Thymus (tissue), 11 donors: ENCODE data around the gene AQP1. TPM values are rescaled to one million over a fixed set of nuclear protein-coding genes. Genes with fewer than 3 reads are reported as not detected.
A peak's percentile ranks its signal among the peaks of the same experiment; 100 is the strongest.

ENCODE experiments used
- DNase-seq, 9 donors: peaks; one replicate each; pipeline ENCODE4 v3.0.0-alpha.2; 2013; ENCODE audit warnings: low spot score in 9 of 9, low read depth in 6 of 9, missing footprints in 1 of 9
- H3K27ac ChIP-seq, 2 donors: one replicate each; pipeline ENCODE4 v1.5.1; 2013; ENCODE audit warnings: control low read depth in 1 of 2, low read depth in 1 of 2, low read length in 1 of 2, mild to moderate bottlenecking in 1 of 2, moderate library complexity in 1 of 2
- H3K27me3 ChIP-seq, 2 donors: one replicate each; pipeline ENCODE4 v1.5.1; 2013; ENCODE audit warnings: low read length in 1 of 2; ENCODE audit not compliant: control insufficient read depth in 2 of 2, insufficient read depth in 1 of 2
- H3K36me3 ChIP-seq, 2 donors: one replicate each; pipeline ENCODE4 v1.5.1; 2013; ENCODE audit warnings: low read length in 1 of 2, mild to moderate bottlenecking in 1 of 2, moderate library complexity in 1 of 2; ENCODE audit not compliant: control insufficient read depth in 2 of 2, insufficient read depth in 2 of 2
- H3K4me1 ChIP-seq, 2 donors: one replicate each; pipeline ENCODE4 v1.5.1; 2013; ENCODE audit warnings: low read length in 2 of 2; ENCODE audit not compliant: control insufficient read depth in 2 of 2, insufficient read depth in 2 of 2
- H3K4me3 ChIP-seq, 2 donors: one replicate each; pipeline ENCODE4 v1.5.1; 2013; ENCODE audit warnings: low read length in 2 of 2, control low read depth in 1 of 2, mild to moderate bottlenecking in 1 of 2
- H3K9me3 ChIP-seq, 2 donors: one replicate each; pipeline ENCODE4 v1.5.1; 2013; ENCODE audit warnings: low read length in 1 of 2, mild to moderate bottlenecking in 1 of 2; ENCODE audit not compliant: control insufficient read depth in 2 of 2, insufficient read depth in 1 of 2
- WGBS: extraction: QIAGEN DNeasy Blood & Tissue Kit; methylation state at CpG from one replicate; pipeline ENCODE4 v1.1.7; 2013; 5-methylcytosine and 5-hydroxymethylcytosine counted together
- polyA plus RNA-seq: library from polyadenylated mRNA; stranded (reverse); fragments of 200-250 nt; gene quantifications from one replicate; pipeline ENCODE4 v1.2.3, GENCODE V29; 2013
- total RNA-seq: library from RNA; stranded (reverse); fragments of 120-200 nt; gene quantifications from one replicate; pipeline ENCODE4 v1.2.4, GENCODE V29; 2013
- donor health status: healthy.

The AQP1 gene
- total and polyA plus RNA-seq, 2 donors: 18.4 to 42.2 TPM

GRCh38 chr7:30893357-30893756 lies 18.3 kb upstream of the AQP1 start:
- Histone ChIP-seq H3K9me3 (no peaks in the 10 kb centered on the region), H3K4me3 (no peak overlapping the region), H3K27me3 (no peaks in the 10 kb centered on the region), H3K27ac (no peak overlapping the region), H3K36me3 (no peaks in the 10 kb centered on the region), H3K4me1 (no peaks in the 10 kb centered on the region)
- DNase-seq: no peak
- 84% methylated on average over 6 of the region's 6 CpGs for WGBS

- no peaks in the 10 kb centered on the region for H3K4me1 ChIP-seq
Measured at GRCh38 chr7:30894009-30894408, 17.6 kb upstream of the AQP1 start.

GRCh38 chr7:30894866-30895605 lies 16.6 kb upstream of the AQP1 start:
- WGBS: 90% methylated on average over 14 of the region's 14 CpGs
- Histone ChIP-seq H3K27ac (no peak overlapping the region), H3K27me3 (no peaks in the 10 kb centered on the region), H3K36me3 (no peaks in the 10 kb centered on the region), H3K4me1 (no peaks in the 10 kb centered on the region), H3K9me3 (no peaks in the 10 kb centered on the region), H3K4me3 (no peak overlapping the region)
- DNase-seq: no peak

More at GRCh38 chr7:30894009-30894408, 17.6 kb upstream of the AQP1 start:
- no peak overlapping the region for H3K4me3 ChIP-seq
- DNase-seq: no peak
- no peaks in the 10 kb centered on the region for H3K27me3 ChIP-seq
- 77% methylated on average over 1 of the region's 1 CpG for WGBS
- no peaks in the 10 kb centered on the region for H3K36me3 ChIP-seq
- H3K27ac ChIP-seq: peak overlapping the region in 1 of 2 donors; percentile 47
- no peaks in the 10 kb centered on the region for H3K9me3 ChIP-seq

GRCh38 chr7:30896036-30896435 lies 15.6 kb upstream of the AQP1 start:
- 95% methylated on average over 9 of the region's 9 CpGs for WGBS
- Histone ChIP-seq H3K27ac (no peak overlapping the region), H3K4me3 (no peak overlapping the region), H3K4me1 (no peaks in the 10 kb centered on the region), H3K36me3 (no peaks in the 10 kb centered on the region), H3K27me3 (no peaks in the 10 kb centered on the region), H3K9me3 (no peaks in the 10 kb centered on the region)
- DNase-seq: no peak

GRCh38 chr7:30896783-30897637 lies 14.6 kb upstream of the AQP1 start:
- no peak overlapping the region for H3K4me3 ChIP-seq
- H3K27ac ChIP-seq: no peak overlapping the region
- no peaks in the 10 kb centered on the region for H3K36me3 ChIP-seq
- 68% methylated on average over 13 of the region's 13 CpGs for WGBS
- no peaks in the 10 kb centered on the region for H3K27me3 ChIP-seq
- H3K4me1 ChIP-seq: no peaks in the 10 kb centered on the region
- no peak for DNase-seq
- H3K9me3 ChIP-seq: no peaks in the 10 kb centered on the region

- no peaks in the 10 kb centered on the region for H3K36me3 ChIP-seq
- WGBS: 70% methylated on average over 2 of the region's 2 CpGs
- no peak overlapping the region for H3K27ac ChIP-seq
- no peaks in the 10 kb centered on the region for H3K27me3 ChIP-seq
- DNase-seq: no peak
- H3K4me3 ChIP-seq: no peak overlapping the region
- no peaks in the 10 kb centered on the region for H3K9me3 ChIP-seq
- no peaks in the 10 kb centered on the region for H3K4me1 ChIP-seq
Measured at GRCh38 chr7:30897770-30898169, 13.9 kb upstream of the AQP1 start.

GRCh38 chr7:30898411-30898810 lies 13.2 kb upstream of the AQP1 start:
- Histone ChIP-seq H3K9me3 (no peaks in the 10 kb centered on the region), H3K4me3 (no peak overlapping the region), H3K27ac (no peak overlapping the region), H3K27me3 (no peaks in the 10 kb centered on the region), H3K4me1 (no peaks in the 10 kb centered on the region), H3K36me3 (no peaks in the 10 kb centered on the region)
- no peak for DNase-seq
- WGBS: 78% methylated on average over 12 of the region's 12 CpGs

- DNase-seq: no peak
- Histone ChIP-seq H3K27ac (no peak overlapping the region), H3K4me3 (no peak overlapping the region), H3K4me1 (no peaks in the 10 kb centered on the region), H3K36me3 (no peaks in the 10 kb centered on the region), H3K27me3 (no peaks in the 10 kb centered on the region), H3K9me3 (no peaks in the 10 kb centered on the region)
- 97% methylated on average over 7 of the region's 7 CpGs for WGBS
Measured at GRCh38 chr7:30899066-30899465, 12.6 kb upstream of the AQP1 start.

- 84% methylated on average over 6 of the region's 6 CpGs for WGBS
- Histone ChIP-seq H3K27me3 (no peaks in the 10 kb centered on the region), H3K4me1 (no peaks in the 10 kb centered on the region), H3K27ac (no peak overlapping the region), H3K4me3 (no peak overlapping the region), H3K9me3 (no peaks in the 10 kb centered on the region), H3K36me3 (no peaks in the 10 kb centered on the region)
- no peak for DNase-seq
Measured at GRCh38 chr7:30899630-30900029, 12.0 kb upstream of the AQP1 start.
